Keratinocyte (primary cell): ENCODE results near the gene MAP2K4. TPM values are rescaled to one million over a fixed set of nuclear protein-coding genes. Genes with fewer than 3 reads are reported as not detected.
A peak's percentile ranks its signal among the peaks of the same experiment; 100 is the strongest.

Source experiments
- DNase-seq: peaks from one replicate; pipeline ENCODE4 v3.0.0-alpha.2; 2011; ENCODE audit warnings: low read depth, missing footprints, low spot score
- FAIRE-seq: peaks from 2 replicates; lab custom pipeline; 2011; peaks lifted over from hg19 to GRCh38; lab: Jason Lieb, UNC
- H2AFZ ChIP-seq: 2 replicates; pipeline ENCODE4 v1.6.0; 2012; ENCODE audit warnings: low read length, control low read depth, inconsistent platforms; ENCODE audit not compliant: control insufficient read depth
- H3K27ac ChIP-seq: 2 replicates; pipeline ENCODE4 v1.5.1; 2011; ENCODE audit warnings: low read length; ENCODE audit not compliant: control insufficient read depth, insufficient read depth
- H3K27me3 ChIP-seq: 3 replicates; pipeline ENCODE4 v1.6.0; 2011; ENCODE audit warnings: low read length; ENCODE audit not compliant: control insufficient read depth, insufficient read depth; ENCODE audit errors: extremely low read depth
- H3K36me3 ChIP-seq, 2 experiments: 2 replicates in 1 of 2; 3 replicates in 1 of 2; pipeline ENCODE4 v1.5.1; 2011; ENCODE audit warnings: low read length in 2 of 2, mild to moderate bottlenecking in 1 of 2; ENCODE audit not compliant: control insufficient read depth in 2 of 2, insufficient read depth in 2 of 2; ENCODE audit errors: extremely low read depth in 1 of 2
- H3K4me1 ChIP-seq: 3 replicates; pipeline ENCODE4 v1.5.1; 2011; ENCODE audit warnings: low read length; ENCODE audit not compliant: control insufficient read depth, insufficient read depth; ENCODE audit errors: extremely low read depth
- H3K4me2 ChIP-seq: 3 replicates; pipeline ENCODE4 v1.6.0; 2011; ENCODE audit warnings: low read depth, low read length; ENCODE audit not compliant: control insufficient read depth, insufficient read depth; ENCODE audit errors: extremely low read depth
- H3K4me3 ChIP-seq, 3 experiments: fragments of 200-600 bp in 1 of 3; sonication (generic) in 1 of 3; 2 replicates in 2 of 3; 3 replicates in 1 of 3; pipeline ENCODE4 v1.5.1; 2011 to 2016; ENCODE audit warnings: low read length in 3 of 3, mild to moderate bottlenecking in 3 of 3, control low read depth in 2 of 3, inconsistent platforms in 1 of 3, low read depth in 1 of 3, mixed read lengths in 1 of 3, mixed run types in 1 of 3, moderate library complexity in 1 of 3; ENCODE audit not compliant: control insufficient read depth in 2 of 3, insufficient read depth in 2 of 3; ENCODE audit errors: extremely low read depth in 1 of 3
- H3K79me2 ChIP-seq: 2 replicates; pipeline ENCODE4 v1.6.0; 2012; ENCODE audit warnings: low read length; ENCODE audit not compliant: control insufficient read depth, insufficient read depth
- H3K9ac ChIP-seq: 3 replicates; pipeline ENCODE4 v1.6.0; 2011; ENCODE audit warnings: low read length; ENCODE audit not compliant: control insufficient read depth, insufficient read depth; ENCODE audit errors: extremely low read depth
- H3K9me1 ChIP-seq: 3 replicates; pipeline ENCODE4 v1.6.0; 2011; ENCODE audit warnings: low read length; ENCODE audit not compliant: control insufficient read depth, insufficient read depth; ENCODE audit errors: extremely low read depth
- H3K9me3 ChIP-seq: 2 replicates; pipeline ENCODE4 v1.5.1; 2012; ENCODE audit warnings: low read depth, low read length; ENCODE audit not compliant: control insufficient read depth
- H4K20me1 ChIP-seq: 3 replicates; pipeline ENCODE4 v1.6.0; 2011; ENCODE audit warnings: low read length; ENCODE audit not compliant: control insufficient read depth, insufficient read depth; ENCODE audit errors: extremely low read depth
- EZH2 ChIP-seq: IDR thresholded peaks from one replicate; pipeline ENCODE4 v1.6.1; 2012; ENCODE audit warnings: inconsistent platforms, mild to moderate bottlenecking, low read length, moderate library complexity
- dilution Hi-C: fragments of 300-500 bp; cut with MboI; formaldehyde crosslinking; loops from one replicate; pipeline ENCODE4 v1.7.0; 2020; ENCODE audit warnings: low sequenced_read_pairs; ENCODE audit not compliant: extremely low pct_ligation_motif_present
- polyA plus RNA-seq, 5 experiments: library from polyadenylated mRNA; depleted of rRNA in 3 of 5; stranded (reverse) in 3 of 5; stranded (forward) in 1 of 5; unstranded in 1 of 5; fragments of >200 nt; gene quantifications; 1 replicate in 1 of 5; 2 replicates in 3 of 5; 3 replicates in 1 of 5; pipeline versions ENCODE4 v1.2.1 to v1.2.3, GENCODE V29; 2011 to 2012; ENCODE audit warnings: missing spikeins in 2 of 5, low read depth in 1 of 5, low replicate concordance in 1 of 5
- TF ChIP-seq, protein P1 (sequence below), 3 experiments: IDR thresholded peaks in 1 of 3; conservative IDR thresholded peaks in 1 of 3; optimal IDR thresholded peaks in 1 of 3; 2 replicates in 2 of 3; 3 replicates in 1 of 3; pipeline versions ENCODE3 to v1.5.1; 2011; ENCODE audit warnings: low read length in 3 of 3, mild to moderate bottlenecking in 3 of 3, moderate library complexity in 2 of 3, control low read depth in 1 of 3, inconsistent platforms in 1 of 3; ENCODE audit not compliant: insufficient read depth in 2 of 3; ENCODE audit errors: extremely low read depth in 1 of 3

MAP2K4 gene
- polyA plus RNA-seq, 1 donor (not counting 4 experiments of a cell fraction or from before 2014, with no cell fraction given) = 37.3 TPM

DNA sequence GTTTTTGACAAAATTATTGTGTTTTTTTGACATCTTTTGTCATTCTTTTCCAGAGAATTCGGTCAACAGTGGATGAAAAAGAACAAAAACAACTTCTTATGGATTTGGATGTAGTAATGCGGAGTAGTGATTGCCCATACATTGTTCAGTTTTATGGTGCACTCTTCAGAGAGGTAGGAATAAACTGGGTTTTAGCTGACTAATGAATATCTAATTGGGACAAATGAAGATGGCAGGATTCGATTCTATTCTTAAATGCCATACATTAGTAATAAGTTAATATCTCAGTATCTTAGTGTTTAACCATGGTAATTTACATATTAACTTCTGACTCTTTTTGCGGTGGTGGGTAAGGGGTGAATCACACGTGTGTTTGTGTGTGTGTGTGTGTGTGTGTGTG lies 74.8 kb downstream of the MAP2K4 start:
- dilution Hi-C loops = no loop called here
- H4K20me1 ChIP-seq = no peaks in the 10 kb centered on the region
- H3K4me2 ChIP-seq = no peak overlapping the region
- no peaks in the 10 kb centered on the region for H3K27me3 ChIP-seq
- no peaks in the 10 kb centered on the region for H3K4me1 ChIP-seq
- no peak for FAIRE-seq
- no peak overlapping the region for H3K9ac ChIP-seq
- no peaks in the 10 kb centered on the region for H3K9me3 ChIP-seq
- no peak overlapping the region for H3K4me3 ChIP-seq
- no peak for DNase-seq
- H3K27ac ChIP-seq = no peak overlapping the region
- peaks cover 2% of the 10 kb centered on the region for H3K9me1 ChIP-seq
- peaks cover 15% of the 10 kb centered on the region for H3K79me2 ChIP-seq
- H2AFZ ChIP-seq = no peak overlapping the region
- H3K36me3 ChIP-seq = peaks cover 2 to 8% of the 10 kb centered on the region in 2 experiments
- TF ChIP-seq, protein P1, sequence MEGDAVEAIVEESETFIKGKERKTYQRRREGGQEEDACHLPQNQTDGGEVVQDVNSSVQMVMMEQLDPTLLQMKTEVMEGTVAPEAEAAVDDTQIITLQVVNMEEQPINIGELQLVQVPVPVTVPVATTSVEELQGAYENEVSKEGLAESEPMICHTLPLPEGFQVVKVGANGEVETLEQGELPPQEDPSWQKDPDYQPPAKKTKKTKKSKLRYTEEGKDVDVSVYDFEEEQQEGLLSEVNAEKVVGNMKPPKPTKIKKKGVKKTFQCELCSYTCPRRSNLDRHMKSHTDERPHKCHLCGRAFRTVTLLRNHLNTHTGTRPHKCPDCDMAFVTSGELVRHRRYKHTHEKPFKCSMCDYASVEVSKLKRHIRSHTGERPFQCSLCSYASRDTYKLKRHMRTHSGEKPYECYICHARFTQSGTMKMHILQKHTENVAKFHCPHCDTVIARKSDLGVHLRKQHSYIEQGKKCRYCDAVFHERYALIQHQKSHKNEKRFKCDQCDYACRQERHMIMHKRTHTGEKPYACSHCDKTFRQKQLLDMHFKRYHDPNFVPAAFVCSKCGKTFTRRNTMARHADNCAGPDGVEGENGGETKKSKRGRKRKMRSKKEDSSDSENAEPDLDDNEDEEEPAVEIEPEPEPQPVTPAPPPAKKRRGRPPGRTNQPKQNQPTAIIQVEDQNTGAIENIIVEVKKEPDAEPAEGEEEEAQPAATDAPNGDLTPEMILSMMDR (optimal IDR thresholded peaks at IDR 0.05 in 1 of 3, IDR thresholded peaks at IDR 0.05 in 1 of 3, conservative IDR thresholded peaks at IDR 0.05 in 1 of 3; ENCODE audit: extremely low read depth in 1 of 3, insufficient read depth in 2 of 3, low read length in 3 of 3) = no peak
- TF ChIP-seq EZH2 = no peak

DNA sequence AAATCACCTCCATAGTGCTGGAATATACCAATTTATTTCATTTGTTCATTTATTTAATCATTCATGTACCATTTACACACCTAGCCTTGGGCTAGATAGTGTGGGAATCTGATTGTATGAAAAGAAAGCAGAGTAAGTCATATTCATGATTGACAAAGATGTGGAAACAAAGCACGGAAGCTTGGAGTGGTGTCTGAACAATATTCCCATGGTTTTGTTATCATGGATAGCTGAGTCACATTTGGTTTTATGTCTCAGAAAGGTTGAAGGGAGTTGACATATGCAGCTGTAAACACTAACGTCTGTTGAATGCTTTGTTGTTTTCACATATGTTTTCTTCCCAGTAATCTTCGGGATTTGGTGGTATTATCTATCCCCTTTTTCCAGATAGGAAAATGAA lies 76.6 kb downstream of the MAP2K4 start:
- DNase-seq = no peak
- Histone ChIP-seq H3K79me2 (peaks cover 12% of the 10 kb centered on the region), H3K4me1 (no peaks in the 10 kb centered on the region), H3K36me3 (peaks cover 0 to 8% of the 10 kb centered on the region in 2 experiments), H3K9me3 (no peaks in the 10 kb centered on the region), H3K4me2 (no peak overlapping the region), H4K20me1 (no peaks in the 10 kb centered on the region), H3K27me3 (no peaks in the 10 kb centered on the region), H3K27ac (peak overlapping the region; percentile 18), H3K9ac (no peak overlapping the region), H2AFZ (no peak overlapping the region), H3K9me1 (peaks cover 2% of the 10 kb centered on the region), H3K4me3 (no peak overlapping the region)
- no peak for FAIRE-seq
- TF ChIP-seq, protein P1 (optimal IDR thresholded peaks at IDR 0.05 in 1 of 3, IDR thresholded peaks at IDR 0.05 in 1 of 3, conservative IDR thresholded peaks at IDR 0.05 in 1 of 3; ENCODE audit: extremely low read depth in 1 of 3, insufficient read depth in 2 of 3, low read length in 3 of 3) = no peak
- TF ChIP-seq EZH2 = no peak
- dilution Hi-C loops = no loop called here
